Mucosa of rectum (tissue), 2 donors: ENCODE measurements around the gene RCOR1.
"Not testable (repeated sequence)": the region's sequence is repeated elsewhere in the genome, so short reads cannot be mapped to it uniquely, and the experiment has no call there.

ENCODE experiments used
- H3K27ac ChIP-seq, 2 donors: one replicate each; pipeline ENCODE4 v1.7.0; 2013; ENCODE audit warnings: inconsistent platforms in 2 of 2, low read depth in 2 of 2, low read length in 2 of 2
- H3K27me3 ChIP-seq, 2 donors: one replicate each; pipeline ENCODE4 v1.7.0; 2013; ENCODE audit warnings: low read length in 2 of 2; ENCODE audit not compliant: control insufficient read depth in 2 of 2, insufficient read depth in 2 of 2
- H3K36me3 ChIP-seq, 2 donors: one replicate each; pipeline ENCODE4 v1.7.0; 2013; ENCODE audit warnings: low read length in 2 of 2; ENCODE audit not compliant: control insufficient read depth in 2 of 2, insufficient read depth in 2 of 2
- H3K4me1 ChIP-seq, 2 donors: one replicate each; pipeline ENCODE4 v1.7.0; 2013; ENCODE audit warnings: low read length in 2 of 2, mild to moderate bottlenecking in 1 of 2; ENCODE audit not compliant: control insufficient read depth in 2 of 2, insufficient read depth in 2 of 2
- H3K4me3 ChIP-seq, 2 donors: one replicate each; pipeline ENCODE4 v1.7.0; 2013; ENCODE audit warnings: low read length in 2 of 2
- H3K9ac ChIP-seq, 2 donors: one replicate each; pipeline ENCODE4 v1.7.0; 2013; ENCODE audit warnings: low read length in 2 of 2, low read depth in 1 of 2, mild to moderate bottlenecking in 1 of 2
- H3K9me3 ChIP-seq, 2 donors: one replicate each; pipeline ENCODE4 v1.7.0; 2013; ENCODE audit warnings: low read length in 2 of 2; ENCODE audit not compliant: control insufficient read depth in 2 of 2
- donor health status: healthy.
- donor health status: Normal muscosa, but diverticular disease.

Gene RCOR1

DNA sequence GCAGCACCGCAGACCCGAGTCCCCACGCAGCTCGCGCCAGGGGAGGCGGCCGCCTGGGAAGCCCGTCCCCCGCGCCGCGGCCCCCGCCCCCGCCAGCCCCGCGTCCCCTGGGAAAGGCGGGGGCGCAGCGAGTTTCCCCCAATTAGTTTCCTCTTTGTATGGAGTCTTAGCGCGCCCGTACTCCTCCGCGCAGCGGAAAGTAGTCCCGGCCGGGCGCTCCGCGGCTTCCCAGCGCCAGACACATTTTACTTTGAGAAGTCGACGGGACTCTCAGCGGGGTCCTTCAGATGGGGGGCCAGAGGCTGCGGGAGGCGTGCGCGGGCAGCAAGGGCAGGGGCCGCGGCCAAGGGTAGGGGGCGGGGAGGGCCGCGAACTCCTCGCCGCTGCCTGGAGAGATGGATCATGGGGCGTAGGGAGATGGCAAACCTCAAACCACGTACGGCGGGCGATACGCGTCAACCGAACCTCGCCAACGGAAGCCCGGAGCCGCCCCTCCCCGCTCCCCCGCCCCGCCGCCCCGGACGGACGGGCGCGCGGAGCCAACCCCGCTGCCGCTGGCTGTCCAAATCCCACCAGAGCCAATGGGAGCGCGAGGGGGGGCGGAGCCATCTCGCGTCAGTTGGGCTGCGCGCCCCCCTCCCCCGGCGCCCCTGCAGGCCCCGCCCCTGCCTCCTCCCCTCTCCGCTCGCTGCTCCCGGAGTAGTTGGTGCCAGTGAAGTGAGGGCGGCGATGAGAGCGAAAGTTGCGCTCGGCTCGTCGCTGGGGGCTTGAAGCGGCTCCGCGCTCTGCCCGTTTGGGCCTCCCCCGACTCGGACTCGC is at the start of gene RCOR1:
RCOR1 (plus strand) TSS at position 706 of the 819 bp plus-strand sequence. CDS start 238 bp downstream, outside the sequence.
- H3K9me3 ChIP-seq: no peaks in the 10 kb centered on the region
- H3K4me3 ChIP-seq: peak within 1 kb of the TSS; percentile 79 to 82
- peaks cover 9 to 12% of the 10 kb centered on the region in 2 donors for H3K4me1 ChIP-seq
- H3K9ac ChIP-seq: peak within 1 kb of the TSS; percentile 69 to 87
- H3K27ac ChIP-seq: peak within 1 kb of the TSS; percentile 98
- no peaks in the 10 kb centered on the region for H3K27me3 ChIP-seq
- no peaks in the 10 kb centered on the region for H3K36me3 ChIP-seq

DNA sequence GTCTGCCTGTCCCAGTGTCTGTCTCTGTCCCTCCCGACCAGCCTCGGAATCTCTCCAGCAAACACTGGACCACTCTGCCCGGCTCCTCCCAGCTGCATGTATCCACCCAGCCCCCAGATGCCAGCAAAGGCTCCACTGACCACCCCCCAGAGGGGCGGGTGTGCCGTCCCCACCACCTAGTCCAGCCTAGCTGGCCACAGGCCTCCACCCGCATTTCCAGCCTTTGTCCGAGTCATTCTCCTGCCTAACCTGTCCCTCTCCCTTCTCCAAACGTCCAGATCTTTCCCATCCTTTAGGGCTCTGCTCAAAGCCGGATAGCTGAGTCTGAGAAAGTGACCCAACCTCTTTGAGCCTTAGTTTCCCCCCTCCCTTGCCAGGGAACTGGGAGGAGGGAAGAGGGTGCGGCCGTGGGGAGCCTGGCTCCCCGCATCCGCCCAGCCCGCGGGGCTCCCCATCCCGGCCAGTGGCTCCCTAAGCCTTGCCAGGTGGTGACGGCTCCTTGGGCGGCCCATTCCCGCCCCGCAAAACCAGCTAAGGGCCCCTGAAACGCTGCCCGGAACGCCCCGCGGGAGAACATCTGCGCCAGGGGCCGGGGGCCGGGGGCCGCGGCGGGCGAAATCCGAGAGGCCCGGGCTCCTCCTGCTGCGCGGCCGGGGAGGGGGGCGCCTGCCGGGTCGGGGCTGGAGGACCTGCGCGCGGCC is 48.3 kb upstream of the RCOR1 start:
- Histone ChIP-seq H3K9me3 (no peaks in the 10 kb centered on the region), H3K27me3 (peaks cover 0 to 3% of the 10 kb centered on the region in 2 donors), H3K27ac (peak overlapping the region in 1 of 2 donors; percentile 51), H3K36me3 (no peaks in the 10 kb centered on the region), H3K4me3 (no peak overlapping the region), H3K4me1 (peaks cover 7 to 9% of the 10 kb centered on the region in 2 donors), H3K9ac (no peak overlapping the region)

DNA sequence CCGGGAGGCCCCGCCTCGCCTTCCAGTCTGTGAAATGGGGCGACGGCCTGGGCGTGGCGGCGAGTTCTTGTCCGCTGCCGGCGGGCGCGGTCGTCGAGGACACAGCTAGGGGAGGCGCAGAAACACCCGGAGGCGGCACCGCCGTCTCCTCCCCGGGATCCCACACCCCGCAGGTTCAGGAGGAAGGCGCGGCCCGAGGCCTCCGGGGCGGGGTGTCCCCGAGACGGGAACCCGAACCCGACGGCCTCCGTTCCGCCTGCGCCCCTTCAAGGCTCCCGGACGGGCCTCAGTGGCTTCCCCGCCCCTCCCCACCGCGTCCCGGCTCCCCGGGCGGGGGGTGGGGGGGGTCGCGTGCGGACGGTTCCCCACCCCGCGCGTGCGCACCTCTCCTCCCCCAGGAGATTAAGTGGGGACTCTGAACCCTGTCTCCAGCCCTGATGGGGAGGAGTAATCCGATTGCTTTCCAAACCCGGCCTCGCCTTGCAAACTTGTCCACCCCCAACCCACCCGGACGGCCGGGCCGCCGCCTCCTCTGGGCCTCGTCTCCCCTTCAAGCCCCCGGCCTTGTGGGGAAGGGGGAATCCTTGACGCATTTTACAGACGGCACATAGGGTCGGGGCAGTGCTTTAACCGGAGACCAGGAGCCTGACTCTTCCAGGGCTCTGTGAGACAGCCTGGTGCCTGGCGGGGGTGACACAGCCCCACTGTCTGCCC is 47.5 kb upstream of the RCOR1 start:
- Histone ChIP-seq H3K4me3 (peak overlapping the region; percentile 37 to 47), H3K36me3 (no peaks in the 10 kb centered on the region)

DNA sequence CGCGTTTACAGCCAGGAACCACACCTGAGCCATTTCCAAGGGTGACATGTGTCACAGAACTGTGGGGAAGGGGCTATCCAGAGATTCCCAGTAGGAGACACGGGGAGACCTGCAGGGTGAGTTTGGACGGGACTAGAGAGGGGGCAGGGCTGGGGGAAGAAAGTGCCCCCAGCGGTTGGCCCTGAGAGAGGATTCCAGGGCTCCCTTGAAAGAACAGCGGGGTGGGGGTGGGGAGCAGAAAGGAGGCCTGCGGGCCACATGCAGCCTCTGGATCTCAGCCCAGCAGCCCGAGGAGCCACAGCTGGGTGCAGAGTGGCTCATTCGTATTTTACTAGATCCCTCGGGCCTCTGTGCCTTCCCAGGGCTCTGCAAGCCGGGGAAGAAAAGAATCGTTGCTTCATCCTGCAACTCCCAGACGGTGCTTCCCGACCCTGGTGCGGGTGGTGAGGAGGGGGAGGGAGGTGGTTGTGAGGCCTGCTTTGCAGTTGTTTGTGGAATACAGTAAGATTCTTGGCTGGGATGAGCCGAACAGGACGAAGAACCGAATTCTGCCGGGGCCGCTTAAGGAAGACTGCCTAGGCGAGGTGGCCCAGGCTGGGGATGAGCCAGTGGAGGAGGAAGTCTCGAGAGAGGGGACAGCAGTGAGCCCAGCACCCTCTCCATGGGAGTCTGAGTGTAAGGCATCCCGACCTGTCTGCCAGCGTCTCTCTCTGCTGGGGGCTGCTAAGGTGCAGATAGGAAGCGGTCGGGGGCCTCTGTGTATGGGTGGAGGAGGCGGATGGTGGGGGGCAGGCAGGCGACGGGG is 46.8 kb upstream of the RCOR1 start:
- peak overlapping the region; percentile 30 to 37 for H3K4me3 ChIP-seq
- peak overlapping the region; percentile 51 to 56 for H3K27ac ChIP-seq
- peaks cover 7 to 9% of the 10 kb centered on the region in 2 donors for H3K4me1 ChIP-seq
- H3K36me3 ChIP-seq: no peaks in the 10 kb centered on the region
- H3K27me3 ChIP-seq: peaks cover 0 to 3% of the 10 kb centered on the region in 2 donors
- H3K9ac ChIP-seq: peak overlapping the region; percentile 49 to 56
- H3K9me3 ChIP-seq: no peaks in the 10 kb centered on the region

More for the DNA sequence above, 47.5 kb upstream of the RCOR1 start:
- peaks cover 0 to 3% of the 10 kb centered on the region in 2 donors for H3K27me3 ChIP-seq
- peak overlapping the region; percentile 51 to 56 for H3K27ac ChIP-seq
- peaks cover 7 to 9% of the 10 kb centered on the region in 2 donors for H3K4me1 ChIP-seq
- peak overlapping the region; percentile 49 to 56 for H3K9ac ChIP-seq
- H3K9me3 ChIP-seq: no peaks in the 10 kb centered on the region

DNA sequence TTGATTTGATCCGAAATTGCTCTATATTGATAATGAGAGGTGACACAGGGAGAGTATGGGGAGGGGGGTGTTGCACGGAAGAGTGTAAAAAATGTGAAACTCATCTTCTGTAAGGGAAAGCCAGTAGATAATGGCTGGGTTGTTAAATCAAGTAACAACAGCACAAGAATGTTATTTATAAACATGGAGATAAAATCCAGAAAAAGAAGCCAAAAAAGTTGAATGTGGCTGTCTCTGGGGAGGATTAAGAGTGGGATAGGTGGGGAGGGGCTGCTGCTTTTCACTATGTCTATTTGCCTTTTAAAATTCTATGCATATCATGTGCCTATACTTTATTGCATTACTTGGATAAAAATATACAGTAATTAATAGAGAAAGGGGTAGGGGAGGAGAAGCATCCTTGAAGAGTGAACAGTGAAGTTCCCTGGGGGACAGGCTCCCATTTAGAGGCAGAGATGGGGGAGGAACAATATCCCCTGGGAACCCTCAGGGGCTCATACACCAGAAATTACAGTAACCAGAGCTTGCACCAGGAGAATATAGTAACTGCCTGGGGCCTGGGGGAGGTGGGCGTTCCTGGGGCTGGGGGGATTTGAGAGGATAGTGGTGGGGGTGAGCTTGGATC is 43.7 kb upstream of the RCOR1 start:
- H3K27ac ChIP-seq: no peak overlapping the region

DNA sequence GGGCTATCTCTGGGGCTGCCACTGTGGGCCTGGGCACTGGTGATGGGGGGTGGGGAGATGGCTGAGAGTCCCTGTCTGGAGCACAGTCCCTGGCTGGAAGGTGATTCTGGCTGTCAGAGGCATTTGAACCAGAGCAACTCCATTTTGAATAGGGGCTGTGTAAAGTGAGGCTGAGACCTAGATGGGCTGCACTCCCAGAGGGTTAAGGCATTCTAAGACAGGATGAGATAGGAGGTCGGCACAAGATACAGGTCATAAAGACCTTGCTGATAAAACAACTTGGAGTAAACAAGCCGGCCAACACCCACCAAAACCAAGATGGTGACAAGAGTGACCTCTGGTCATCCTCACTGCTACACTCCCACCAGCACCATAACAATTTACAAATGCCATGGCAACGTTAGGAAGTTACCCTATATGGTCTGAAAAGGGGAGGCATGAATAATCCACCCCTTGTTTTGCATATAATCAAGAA is 41.5 kb upstream of the RCOR1 start:
- not testable (repeated sequence) for H3K36me3 ChIP-seq, H3K4me3 ChIP-seq, H3K27me3 ChIP-seq, H3K27ac ChIP-seq, H3K9me3 ChIP-seq, H3K9ac ChIP-seq
- peaks cover 14 to 19% of the 10 kb centered on the region in 2 donors for H3K4me1 ChIP-seq

More for the DNA sequence above, 43.7 kb upstream of the RCOR1 start:
- Histone ChIP-seq H3K9ac (no peak overlapping the region), H3K9me3 (no peaks in the 10 kb centered on the region), H3K27me3 (peaks cover 0 to 3% of the 10 kb centered on the region in 2 donors), H3K4me1 (peaks cover 16 to 23% of the 10 kb centered on the region in 2 donors), H3K36me3 (no peaks in the 10 kb centered on the region), H3K4me3 (no peak overlapping the region)

DNA sequence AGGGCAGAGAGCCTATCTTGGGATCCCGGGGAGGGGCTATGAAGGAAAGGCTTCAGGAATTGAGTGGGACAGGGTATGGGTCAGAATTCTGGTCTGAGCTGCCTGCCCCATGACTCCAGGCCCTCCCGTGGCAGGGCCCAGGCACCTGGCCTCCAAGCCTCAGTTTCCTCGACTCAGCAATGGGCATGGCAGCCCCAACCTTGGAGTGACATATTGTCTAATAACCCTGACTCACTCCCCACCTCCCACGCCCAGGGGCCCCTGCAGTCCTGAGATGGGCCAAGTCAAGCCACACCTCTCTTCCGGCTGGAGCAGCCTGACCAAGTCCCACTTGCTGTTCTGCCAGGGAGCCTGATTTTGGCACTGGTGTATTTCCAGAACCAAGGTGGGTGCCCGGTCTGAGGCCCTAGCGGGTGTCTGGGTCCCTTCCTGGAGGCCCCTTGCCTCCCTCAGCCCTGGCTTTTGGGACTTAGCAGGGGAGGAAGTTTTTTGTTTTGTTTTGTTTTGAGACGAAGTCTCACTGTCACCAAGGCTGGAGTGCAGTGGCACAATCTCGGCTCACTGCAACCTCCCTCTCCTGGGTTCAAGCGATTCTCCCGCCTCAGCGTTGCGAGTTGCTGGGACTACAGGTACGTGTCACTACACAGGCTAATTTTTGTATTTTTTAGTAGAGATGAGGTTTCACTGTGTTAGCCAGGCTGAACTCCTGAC is 40.3 kb upstream of the RCOR1 start:
- Histone ChIP-seq H3K4me3 (no peak overlapping the region), H3K27me3 (no peaks in the 10 kb centered on the region), H3K4me1 (peaks cover 14 to 19% of the 10 kb centered on the region in 2 donors), H3K36me3 (no peaks in the 10 kb centered on the region), H3K9me3 (no peaks in the 10 kb centered on the region), H3K9ac (peak overlapping the region in 1 of 2 donors; percentile 9), H3K27ac (peak overlapping the region; percentile 53 to 67)

DNA sequence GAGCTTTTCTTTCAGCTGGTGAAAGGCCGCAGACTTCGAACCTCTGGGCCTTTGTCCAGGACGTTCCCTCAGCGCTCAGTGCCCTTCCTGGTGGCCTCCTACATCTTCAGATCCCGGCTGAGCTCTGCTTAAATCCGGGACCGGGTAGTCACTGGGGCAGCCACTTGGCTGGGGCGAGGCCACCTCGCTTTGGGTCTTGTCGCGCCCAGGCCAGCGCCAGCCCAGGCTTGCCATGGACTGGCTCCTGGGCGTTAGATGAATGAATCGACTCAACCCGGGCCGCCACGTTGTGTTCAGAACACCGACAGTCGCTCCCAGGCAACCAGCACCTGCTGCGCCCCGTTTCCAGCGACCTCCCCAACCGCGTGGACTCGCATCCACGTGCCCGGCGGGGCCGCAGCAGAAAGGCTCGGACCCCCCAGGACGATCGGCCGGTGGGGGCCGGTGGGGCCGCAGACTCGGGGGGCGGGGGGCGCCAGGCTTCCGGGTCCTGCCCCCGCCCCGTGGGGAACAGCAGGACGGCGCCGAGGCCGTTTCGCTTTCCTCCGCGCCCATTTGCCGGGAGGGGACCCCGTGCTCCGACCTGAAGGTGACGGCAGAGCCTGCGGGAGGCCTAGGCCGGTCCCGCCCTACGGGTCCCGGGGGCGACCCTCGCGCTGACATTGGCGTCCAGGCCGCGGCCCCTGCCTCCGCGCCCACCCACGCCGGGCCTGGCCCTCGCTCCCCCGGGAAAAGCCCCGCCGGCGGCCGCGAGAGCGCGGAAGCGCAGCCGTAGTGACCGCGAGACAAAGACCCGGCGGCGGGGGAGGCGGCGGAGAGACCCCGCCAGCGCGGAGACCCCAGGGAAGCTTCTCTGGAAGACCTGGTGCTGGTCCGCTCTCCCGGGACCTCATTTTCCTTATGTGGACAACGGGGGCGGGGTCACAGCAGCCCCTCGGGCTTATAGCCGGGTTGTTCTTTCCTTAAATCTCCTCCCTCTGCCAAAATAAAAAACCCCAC is 37.3 kb upstream of the RCOR1 start:
- peak overlapping the region; percentile 65 to 88 for H3K9ac ChIP-seq
- no peaks in the 10 kb centered on the region for H3K27me3 ChIP-seq
- no peaks in the 10 kb centered on the region for H3K36me3 ChIP-seq
- peak overlapping the region; percentile 66 to 76 for H3K27ac ChIP-seq
- no peaks in the 10 kb centered on the region for H3K9me3 ChIP-seq
- H3K4me1 ChIP-seq: peaks cover 14 to 19% of the 10 kb centered on the region in 2 donors
- peak overlapping the region; percentile 71 to 80 for H3K4me3 ChIP-seq
